Measurements from ENCODE around the gene ALDH3B2. TPM values are rescaled to one million over a fixed set of nuclear protein-coding genes. Genes with fewer than 3 reads are reported as not detected.

Gene ALDH3B2
- total RNA-seq, 1 donor from 2014 or later = not detected

DNA sequence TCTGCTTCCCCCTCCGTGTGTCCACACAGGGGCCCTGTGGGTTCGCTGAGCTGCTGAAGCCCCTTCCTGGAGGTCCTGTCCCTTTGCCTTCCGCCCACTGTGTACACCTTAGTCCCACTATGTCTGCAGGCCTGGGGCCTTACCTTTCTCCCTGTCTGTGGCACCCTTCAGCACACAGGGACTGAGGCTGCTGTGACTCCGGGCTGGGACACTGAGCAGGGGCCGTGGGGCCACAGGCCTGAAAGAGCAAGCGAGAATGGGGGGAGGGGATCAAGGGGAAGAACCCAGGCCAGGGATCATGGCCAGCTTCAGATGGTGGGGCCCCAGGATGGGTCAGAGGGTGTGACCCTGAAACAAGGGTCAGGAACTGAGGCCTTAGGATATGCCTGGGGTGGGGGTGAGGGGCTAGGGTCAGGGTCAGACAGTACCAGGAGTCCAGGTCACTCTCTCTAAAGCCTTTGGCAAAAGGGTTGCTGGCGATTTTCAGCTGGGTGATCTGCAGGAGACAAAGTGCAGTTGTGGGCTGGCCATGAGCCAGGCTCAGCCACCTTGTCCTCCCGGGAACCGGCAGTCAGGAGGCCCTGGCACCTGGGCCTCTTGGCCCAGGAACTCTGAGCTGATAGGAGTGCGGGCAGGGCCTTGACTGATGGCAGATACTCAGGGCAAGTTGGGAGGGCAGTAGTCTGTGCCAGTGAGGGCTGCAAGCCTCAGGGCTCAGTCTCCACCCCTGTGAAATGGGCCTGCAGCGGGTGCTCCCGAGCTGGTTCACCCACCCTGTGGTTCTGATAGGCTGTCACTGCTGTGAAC lies 42.0 kb downstream of the ALDH3B2 start:
- intact Hi-C loops (cut with DNase I) = loop anchor here (10.0 kb wide), 1 partner anchor 172 kb away; no protein-coding TSS in a partner anchor
- H3K36me3 ChIP-seq = no peaks in the 10 kb centered on the region
- no peak overlapping the region for H3K27ac ChIP-seq
- DNase-seq (ENCODE audit: low spot score in 2 of 2) = no peak
- H3K4me1 ChIP-seq = peaks cover 4 to 6% of the 10 kb centered on the region in 2 donors
- H3K4me3 ChIP-seq = no peak overlapping the region
- no peaks in the 10 kb centered on the region for H3K9me3 ChIP-seq
- no peaks in the 10 kb centered on the region for H3K27me3 ChIP-seq
- TF ChIP-seq, protein P1, sequence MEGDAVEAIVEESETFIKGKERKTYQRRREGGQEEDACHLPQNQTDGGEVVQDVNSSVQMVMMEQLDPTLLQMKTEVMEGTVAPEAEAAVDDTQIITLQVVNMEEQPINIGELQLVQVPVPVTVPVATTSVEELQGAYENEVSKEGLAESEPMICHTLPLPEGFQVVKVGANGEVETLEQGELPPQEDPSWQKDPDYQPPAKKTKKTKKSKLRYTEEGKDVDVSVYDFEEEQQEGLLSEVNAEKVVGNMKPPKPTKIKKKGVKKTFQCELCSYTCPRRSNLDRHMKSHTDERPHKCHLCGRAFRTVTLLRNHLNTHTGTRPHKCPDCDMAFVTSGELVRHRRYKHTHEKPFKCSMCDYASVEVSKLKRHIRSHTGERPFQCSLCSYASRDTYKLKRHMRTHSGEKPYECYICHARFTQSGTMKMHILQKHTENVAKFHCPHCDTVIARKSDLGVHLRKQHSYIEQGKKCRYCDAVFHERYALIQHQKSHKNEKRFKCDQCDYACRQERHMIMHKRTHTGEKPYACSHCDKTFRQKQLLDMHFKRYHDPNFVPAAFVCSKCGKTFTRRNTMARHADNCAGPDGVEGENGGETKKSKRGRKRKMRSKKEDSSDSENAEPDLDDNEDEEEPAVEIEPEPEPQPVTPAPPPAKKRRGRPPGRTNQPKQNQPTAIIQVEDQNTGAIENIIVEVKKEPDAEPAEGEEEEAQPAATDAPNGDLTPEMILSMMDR (IDR thresholded peaks at IDR 0.05) = no peak

DNA sequence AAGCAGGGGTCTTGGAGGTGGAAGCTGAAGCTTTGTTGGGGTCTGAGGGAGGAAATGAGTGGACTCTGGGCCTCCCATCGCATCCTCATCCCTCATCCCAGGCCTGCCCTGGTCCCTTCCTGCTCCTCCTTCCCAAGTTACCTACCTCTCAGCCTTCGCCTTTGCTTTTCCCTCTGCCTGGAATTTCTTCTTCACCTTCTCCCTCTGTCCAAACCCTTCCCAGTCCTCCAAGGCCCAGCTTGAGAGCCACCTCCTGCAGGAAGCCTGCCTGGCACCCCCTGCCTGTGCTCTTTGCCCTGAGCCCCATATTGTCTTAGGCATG lies 42.6 kb downstream of the ALDH3B2 start:
- Histone ChIP-seq H3K27me3 (no peaks in the 10 kb centered on the region), H3K4me3 (no peak overlapping the region), H3K36me3 (no peaks in the 10 kb centered on the region), H3K4me1 (peaks cover 4 to 6% of the 10 kb centered on the region in 2 donors), H3K9me3 (no peaks in the 10 kb centered on the region), H3K27ac (no peak overlapping the region)
- intact Hi-C loops (cut with DNase I) = loop anchor here (10.0 kb wide), 1 partner anchor 173 kb away; no protein-coding TSS in a partner anchor
- DNase-seq (ENCODE audit: low spot score in 2 of 2) = no peak
- TF ChIP-seq, protein P1 (IDR thresholded peaks at IDR 0.05) = no peak

DNA sequence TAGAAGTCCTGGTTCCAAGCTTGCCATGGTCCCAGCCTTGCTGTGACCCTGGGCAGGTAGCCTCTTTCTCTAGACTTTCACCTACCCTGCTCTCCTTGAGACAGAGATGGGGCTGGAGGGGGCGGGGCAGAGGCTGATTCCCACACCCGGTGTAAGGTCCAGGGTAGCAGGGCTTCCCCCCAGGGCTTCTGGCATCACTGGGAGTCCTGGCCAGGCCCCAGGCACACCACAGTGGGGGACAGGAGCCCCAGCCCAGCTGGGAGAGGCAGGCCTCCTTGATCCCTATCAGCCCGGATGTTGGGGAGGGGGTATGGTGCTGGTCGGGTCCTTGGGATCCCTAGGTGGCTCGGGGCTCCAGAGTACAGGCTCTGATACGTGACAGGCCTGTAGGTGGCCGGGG lies 43.0 kb downstream of the ALDH3B2 start:
- H3K4me3 ChIP-seq = no peak overlapping the region
- H3K36me3 ChIP-seq = no peaks in the 10 kb centered on the region
- intact Hi-C loops (cut with DNase I) = loop anchor here (10.0 kb wide), 1 partner anchor 173 kb away; no protein-coding TSS in a partner anchor
- H3K4me1 ChIP-seq = peaks cover 4 to 6% of the 10 kb centered on the region in 2 donors
- TF ChIP-seq, protein P1 (IDR thresholded peaks at IDR 0.05) = no peak
- H3K27me3 ChIP-seq = no peaks in the 10 kb centered on the region
- DNase-seq (ENCODE audit: low spot score in 2 of 2) = no peak
- peak overlapping the region in 1 of 2 donors; percentile 81 for H3K27ac ChIP-seq
- H3K9me3 ChIP-seq = no peaks in the 10 kb centered on the region

DNA sequence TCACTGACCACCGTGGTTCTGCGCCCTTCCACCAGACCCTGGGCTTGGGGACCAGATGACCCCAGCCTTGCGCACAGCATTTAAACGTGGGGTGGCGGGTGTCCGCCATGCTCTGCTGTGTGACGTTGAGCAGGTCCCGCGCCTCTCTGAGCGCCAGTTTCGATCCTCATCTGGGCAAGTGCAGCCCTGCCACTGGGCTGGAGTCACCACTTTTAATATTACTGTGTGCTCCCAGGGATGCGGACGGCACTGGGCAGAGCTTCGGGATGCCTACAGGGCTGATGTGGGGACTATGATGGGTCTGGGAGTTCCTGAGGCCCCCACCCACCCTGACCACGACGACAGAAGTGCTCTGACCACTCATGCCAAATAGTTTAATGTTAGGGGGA lies 43.5 kb downstream of the ALDH3B2 start:
- DNase-seq (ENCODE audit: low spot score in 2 of 2) = no peak
- TF ChIP-seq, protein P1 (IDR thresholded peaks at IDR 0.05) = no peak
- Histone ChIP-seq H3K9me3 (no peaks in the 10 kb centered on the region), H3K27ac (peak overlapping the region; percentile 81 to 90), H3K27me3 (no peaks in the 10 kb centered on the region), H3K4me1 (peaks cover 4 to 6% of the 10 kb centered on the region in 2 donors), H3K4me3 (peak overlapping the region; percentile 49 to 80), H3K36me3 (no peaks in the 10 kb centered on the region)
- intact Hi-C loops (cut with DNase I) = loop anchor here (1.0 to 10.0 kb wide), 4 partner anchors 25 to 174 kb away; partner anchors contain the start of genes CDK2AP2 and NDUFV1

DNA sequence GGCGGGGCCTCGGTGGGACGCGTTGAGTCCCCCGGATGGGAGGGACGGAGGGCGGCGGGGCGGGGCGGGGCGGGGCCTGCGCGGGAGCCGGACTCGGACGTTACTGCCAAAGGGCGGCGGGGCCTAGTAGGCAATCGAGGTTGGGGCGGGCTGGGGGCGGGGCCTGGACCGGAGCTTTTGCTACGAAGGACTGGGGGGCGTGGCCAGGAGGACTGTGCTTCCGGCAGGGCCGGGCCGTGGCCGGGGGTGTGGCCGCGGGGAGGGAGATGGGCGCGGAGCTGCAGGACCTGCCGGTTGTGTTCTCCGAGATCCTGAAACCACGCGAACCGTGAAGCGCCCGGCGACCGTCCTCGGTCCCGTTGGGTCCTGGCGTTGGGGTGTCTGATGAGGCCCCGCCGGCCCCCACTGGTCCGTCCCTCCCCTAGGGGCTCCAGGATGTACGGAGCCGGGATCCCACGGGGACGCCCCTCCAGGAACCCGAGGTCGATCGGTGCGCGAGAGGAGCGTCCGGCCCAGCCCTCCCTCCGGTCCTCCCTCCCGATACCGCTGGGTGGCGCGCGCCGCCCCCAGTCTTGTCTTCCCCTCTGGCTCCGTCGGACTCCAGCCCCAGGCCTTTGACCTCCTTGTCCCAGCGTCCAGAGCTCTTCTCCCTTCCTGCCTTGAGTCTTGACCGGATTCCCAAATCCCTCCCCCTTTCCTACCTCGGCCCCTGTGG lies 44.0 kb downstream of the ALDH3B2 start:
- intact Hi-C loops (cut with DNase I) = loop anchor here (1.0 to 10.0 kb wide), 4 partner anchors 24 to 174 kb away; partner anchors contain the start of genes CDK2AP2 and NDUFV1
- no peaks in the 10 kb centered on the region for H3K27me3 ChIP-seq

More for the DNA sequence above, 44.0 kb downstream of the ALDH3B2 start:
- TF ChIP-seq, protein P1 (IDR thresholded peaks at IDR 0.05) = peak; percentile 78 to 83 (median 79)
- DNase-seq (ENCODE audit: low spot score in 2 of 2) = peak; percentile 90 to 99
- Histone ChIP-seq H3K27ac (peak overlapping the region; percentile 81 to 92), H3K4me3 (peak overlapping the region; percentile 65 to 80), H3K36me3 (no peaks in the 10 kb centered on the region), H3K9me3 (no peaks in the 10 kb centered on the region), H3K4me1 (peaks cover 4 to 6% of the 10 kb centered on the region in 2 donors)
